ENCODE data around the gene TRPV6.

The TRPV6 gene

GRCh38 chr7:142873871-142874270 lies 11.7 kb downstream of the TRPV6 start:
- no peaks in the 10 kb centered on the region for H3K79me1 ChIP-seq (replicated peaks; ENCODE audit: low read length, poor library complexity, severe bottlenecking)
- H2BK120ac ChIP-seq (ENCODE audit: low read depth, low read length): no peak overlapping the region
- no peak overlapping the region for H3K4me3 ChIP-seq (ENCODE audit: insufficient read depth in 1 of 2, low read depth in 1 of 2, low read length in 2 of 2)
- H3K9me3 ChIP-seq (ENCODE audit: control insufficient read depth, low read length): no peaks in the 10 kb centered on the region
- no peak overlapping the region for H3K4ac ChIP-seq (ENCODE audit: low read depth in 1 of 2, low read length in 2 of 2)
- H3K36me3 ChIP-seq (ENCODE audit: control insufficient read depth in 1 of 2, insufficient read depth in 2 of 2, low read depth in 1 of 2, low read length in 2 of 2): no peaks in the 10 kb centered on the region
- 73% methylated on average over 5 of the region's 5 CpGs for WGBS
- no peak overlapping the region for H2AFZ ChIP-seq (ENCODE audit: low read depth, low read length)
- no peak overlapping the region for H2BK15ac ChIP-seq (ENCODE audit: low read depth, poor library complexity, severe bottlenecking)
- H3K23ac ChIP-seq (ENCODE audit: low read length in 2 of 2): no peak overlapping the region
- H2BK5ac ChIP-seq (ENCODE audit: low read depth, low read length, poor library complexity, severe bottlenecking): no peak overlapping the region
- H3K27me3 ChIP-seq (ENCODE audit: control insufficient read depth in 1 of 2, insufficient read depth in 1 of 2, low read length in 2 of 2): peaks cover 0 to 30% of the 10 kb centered on the region in 2 experiments
- H3K18ac ChIP-seq (ENCODE audit: low read depth in 1 of 2, low read length in 2 of 2): no peak overlapping the region
- no peak overlapping the region for H3K27ac ChIP-seq (ENCODE audit: low read length, poor library complexity, severe bottlenecking)
- no peak for DNase-seq
- no peak overlapping the region for H4K91ac ChIP-seq (ENCODE audit: low read length)
- peaks cover under 1% of the 10 kb centered on the region for H3K4me1 ChIP-seq (ENCODE audit: control insufficient read depth, insufficient read depth, low read depth, low read length)
- no peak overlapping the region for H2BK12ac ChIP-seq (ENCODE audit: low read length in 2 of 2)
- H3K9ac ChIP-seq (ENCODE audit: low read length): no peak overlapping the region
- no peak overlapping the region for H3K4me2 ChIP-seq (ENCODE audit: low read length, poor library complexity, severe bottlenecking)
- no peak overlapping the region for H3K14ac ChIP-seq (ENCODE audit: low read length in 2 of 2)
- H2AK5ac ChIP-seq (ENCODE audit: low read length, severe bottlenecking): no peak overlapping the region
- H4K8ac ChIP-seq (ENCODE audit: low read length): no peak overlapping the region

DNA sequence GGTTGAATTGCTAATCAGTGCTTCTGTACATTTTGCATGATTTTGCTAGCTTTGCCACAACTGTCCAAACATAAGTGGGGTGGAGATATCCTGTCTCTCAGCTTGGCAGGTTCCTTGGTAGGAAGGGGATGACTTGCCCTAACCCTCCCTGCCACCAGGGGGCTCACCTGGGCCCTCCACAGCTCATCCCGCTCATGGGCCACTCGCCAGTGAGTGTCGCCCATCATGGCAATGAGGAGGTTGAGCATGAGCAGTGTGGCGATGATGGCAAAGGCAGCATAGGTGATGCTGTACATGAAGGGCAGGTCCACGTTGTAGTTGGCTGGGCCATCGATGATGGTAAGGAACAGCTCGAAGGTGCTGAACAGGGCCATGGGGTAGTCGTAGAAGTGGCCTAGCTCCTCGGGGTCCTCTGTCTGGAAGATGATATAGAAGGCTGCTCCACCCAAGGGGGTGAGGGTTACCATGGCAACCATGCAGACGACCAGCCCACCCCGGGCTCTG lies 12.2 kb downstream of the TRPV6 start:
- H2BK15ac ChIP-seq (ENCODE audit: low read depth, poor library complexity, severe bottlenecking): no peak overlapping the region
- H2BK5ac ChIP-seq (ENCODE audit: low read depth, low read length, poor library complexity, severe bottlenecking): no peak overlapping the region
- peaks cover 0 to 27% of the 10 kb centered on the region in 2 experiments for H3K27me3 ChIP-seq (ENCODE audit: control insufficient read depth in 1 of 2, insufficient read depth in 1 of 2, low read length in 2 of 2)
- no peaks in the 10 kb centered on the region for H3K36me3 ChIP-seq (ENCODE audit: control insufficient read depth in 1 of 2, insufficient read depth in 2 of 2, low read depth in 1 of 2, low read length in 2 of 2)
- no peak for DNase-seq
- no peak overlapping the region for H3K27ac ChIP-seq (ENCODE audit: low read length, poor library complexity, severe bottlenecking)
- peaks cover 2% of the 10 kb centered on the region for H3K4me1 ChIP-seq (ENCODE audit: control insufficient read depth, insufficient read depth, low read depth, low read length)
- no peak overlapping the region for H3K4me2 ChIP-seq (ENCODE audit: low read length, poor library complexity, severe bottlenecking)
- no peak overlapping the region for H3K18ac ChIP-seq (ENCODE audit: low read depth in 1 of 2, low read length in 2 of 2)
- H3K14ac ChIP-seq (ENCODE audit: low read length in 2 of 2): no peak overlapping the region
- H3K23ac ChIP-seq (ENCODE audit: low read length in 2 of 2): no peak overlapping the region
- no peaks in the 10 kb centered on the region for H3K79me1 ChIP-seq (replicated peaks; ENCODE audit: low read length, poor library complexity, severe bottlenecking)
- 63% methylated on average over 11 of the region's 11 CpGs for WGBS
- H3K4me3 ChIP-seq (ENCODE audit: insufficient read depth in 1 of 2, low read depth in 1 of 2, low read length in 2 of 2): no peak overlapping the region
- no peak overlapping the region for H3K4ac ChIP-seq (ENCODE audit: low read depth in 1 of 2, low read length in 2 of 2)
- no peak overlapping the region for H2BK120ac ChIP-seq (ENCODE audit: low read depth, low read length)
- H3K9ac ChIP-seq (ENCODE audit: low read length): no peak overlapping the region
- no peak overlapping the region for H2AK5ac ChIP-seq (ENCODE audit: low read length, severe bottlenecking)
- H4K91ac ChIP-seq (ENCODE audit: low read length): no peak overlapping the region
- no peak overlapping the region for H2AFZ ChIP-seq (ENCODE audit: low read depth, low read length)
- H3K9me3 ChIP-seq (ENCODE audit: control insufficient read depth, low read length): no peaks in the 10 kb centered on the region
- no peak overlapping the region for H4K8ac ChIP-seq (ENCODE audit: low read length)
- no peak overlapping the region for H2BK12ac ChIP-seq (ENCODE audit: low read length in 2 of 2)

- peaks cover 0 to 16% of the 10 kb centered on the region in 2 experiments for H3K27me3 ChIP-seq (ENCODE audit: control insufficient read depth in 1 of 2, insufficient read depth in 1 of 2, low read length in 2 of 2)
- H2BK5ac ChIP-seq (ENCODE audit: low read depth, low read length, poor library complexity, severe bottlenecking): no peak overlapping the region
- peak overlapping the region; percentile 10 for H2AFZ ChIP-seq (ENCODE audit: low read depth, low read length)
- H2BK120ac ChIP-seq (ENCODE audit: low read depth, low read length): no peak overlapping the region
- H3K79me1 ChIP-seq (replicated peaks; ENCODE audit: low read length, poor library complexity, severe bottlenecking): no peaks in the 10 kb centered on the region
- H2BK12ac ChIP-seq (ENCODE audit: low read length in 2 of 2): no peak overlapping the region
- no peak overlapping the region for H3K18ac ChIP-seq (ENCODE audit: low read depth in 1 of 2, low read length in 2 of 2)
- DNase-seq: no peak
- H3K4me3 ChIP-seq (ENCODE audit: insufficient read depth in 1 of 2, low read depth in 1 of 2, low read length in 2 of 2): no peak overlapping the region
- no peak overlapping the region for H3K9ac ChIP-seq (ENCODE audit: low read length)
- H3K23ac ChIP-seq (ENCODE audit: low read length in 2 of 2): no peak overlapping the region
- H2BK15ac ChIP-seq (ENCODE audit: low read depth, poor library complexity, severe bottlenecking): no peak overlapping the region
- no peak overlapping the region for H3K4me2 ChIP-seq (ENCODE audit: low read length, poor library complexity, severe bottlenecking)
- peaks cover 2% of the 10 kb centered on the region for H3K4me1 ChIP-seq (ENCODE audit: control insufficient read depth, insufficient read depth, low read depth, low read length)
- no peak overlapping the region for H4K8ac ChIP-seq (ENCODE audit: low read length)
- H3K9me3 ChIP-seq (ENCODE audit: control insufficient read depth, low read length): no peaks in the 10 kb centered on the region
- H3K14ac ChIP-seq (ENCODE audit: low read length in 2 of 2): no peak overlapping the region
- H2AK5ac ChIP-seq (ENCODE audit: low read length, severe bottlenecking): no peak overlapping the region
- H4K91ac ChIP-seq (ENCODE audit: low read length): no peak overlapping the region
- no peak overlapping the region for H3K27ac ChIP-seq (ENCODE audit: low read length, poor library complexity, severe bottlenecking)
- no peak overlapping the region for H3K4ac ChIP-seq (ENCODE audit: low read depth in 1 of 2, low read length in 2 of 2)
- WGBS: 91% methylated on average over 14 of the region's 15 CpGs
- H3K36me3 ChIP-seq (ENCODE audit: control insufficient read depth in 1 of 2, insufficient read depth in 2 of 2, low read depth in 1 of 2, low read length in 2 of 2): no peaks in the 10 kb centered on the region
Observed at GRCh38 chr7:142872106-142872675, 13.4 kb downstream of the TRPV6 start.

DNA sequence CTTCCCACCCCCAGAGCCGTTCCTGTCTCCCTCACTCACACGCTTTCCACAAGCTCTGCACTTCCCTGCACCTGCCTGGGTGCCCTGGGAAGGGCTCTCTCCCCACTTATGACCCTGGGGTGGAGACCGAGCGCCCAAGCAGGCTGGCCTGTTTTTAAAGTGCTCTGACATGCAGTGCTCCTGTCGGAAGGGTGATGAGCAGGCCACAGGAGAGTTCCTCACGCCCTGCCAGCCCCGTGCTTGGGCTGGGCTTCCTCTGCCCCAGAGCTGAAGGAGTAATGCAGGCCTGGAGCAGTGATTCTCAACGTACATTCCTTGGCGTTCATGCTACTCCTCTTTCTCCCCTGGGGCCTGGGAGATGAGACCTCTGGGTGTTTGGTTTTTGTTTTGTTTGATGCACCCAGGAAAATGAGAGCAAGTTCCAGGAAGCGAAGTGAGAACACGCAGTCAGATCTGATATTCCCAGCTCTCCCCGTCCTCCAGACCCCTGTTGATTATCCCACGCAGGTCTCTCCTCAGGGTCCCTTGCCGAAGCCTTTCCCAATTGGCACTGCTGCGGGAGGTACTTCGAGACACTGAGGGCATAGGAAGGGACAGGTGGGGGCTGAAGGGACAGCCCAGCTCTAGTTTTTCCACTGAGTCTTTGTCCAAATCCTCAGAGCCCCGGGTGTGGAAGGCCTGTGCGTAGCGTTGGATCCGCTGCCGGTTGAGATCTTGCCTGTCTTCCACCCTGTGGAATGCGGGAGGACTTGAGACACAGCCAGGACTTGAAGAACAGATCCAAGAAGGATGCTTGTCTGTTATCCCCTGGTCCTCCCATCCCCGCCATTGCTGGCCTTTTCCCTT lies 14.1 kb downstream of the TRPV6 start:
- H3K36me3 ChIP-seq (ENCODE audit: control insufficient read depth in 1 of 2, insufficient read depth in 2 of 2, low read depth in 1 of 2, low read length in 2 of 2): no peaks in the 10 kb centered on the region
- no peak overlapping the region for H2BK12ac ChIP-seq (ENCODE audit: low read length in 2 of 2)
- no peak for DNase-seq
- no peak overlapping the region for H3K9ac ChIP-seq (ENCODE audit: low read length)
- no peak overlapping the region for H2AFZ ChIP-seq (ENCODE audit: low read depth, low read length)
- no peak overlapping the region for H3K4ac ChIP-seq (ENCODE audit: low read depth in 1 of 2, low read length in 2 of 2)
- no peaks in the 10 kb centered on the region for H3K79me1 ChIP-seq (replicated peaks; ENCODE audit: low read length, poor library complexity, severe bottlenecking)
- H3K4me2 ChIP-seq (ENCODE audit: low read length, poor library complexity, severe bottlenecking): no peak overlapping the region
- no peak overlapping the region for H3K4me3 ChIP-seq (ENCODE audit: insufficient read depth in 1 of 2, low read depth in 1 of 2, low read length in 2 of 2)
- peaks cover 0 to 9% of the 10 kb centered on the region in 2 experiments for H3K27me3 ChIP-seq (ENCODE audit: control insufficient read depth in 1 of 2, insufficient read depth in 1 of 2, low read length in 2 of 2)
- no peak overlapping the region for H2BK15ac ChIP-seq (ENCODE audit: low read depth, poor library complexity, severe bottlenecking)
- no peak overlapping the region for H2BK120ac ChIP-seq (ENCODE audit: low read depth, low read length)
- peaks cover 2% of the 10 kb centered on the region for H3K4me1 ChIP-seq (ENCODE audit: control insufficient read depth, insufficient read depth, low read depth, low read length)
- H2BK5ac ChIP-seq (ENCODE audit: low read depth, low read length, poor library complexity, severe bottlenecking): no peak overlapping the region
- no peak overlapping the region for H4K91ac ChIP-seq (ENCODE audit: low read length)
- 91% methylated on average over 23 of the region's 23 CpGs for WGBS
- H3K9me3 ChIP-seq (ENCODE audit: control insufficient read depth, low read length): no peaks in the 10 kb centered on the region
- H3K27ac ChIP-seq (ENCODE audit: low read length, poor library complexity, severe bottlenecking): no peak overlapping the region
- H2AK5ac ChIP-seq (ENCODE audit: low read length, severe bottlenecking): no peak overlapping the region
- H3K18ac ChIP-seq (ENCODE audit: low read depth in 1 of 2, low read length in 2 of 2): no peak overlapping the region
- H3K23ac ChIP-seq (ENCODE audit: low read length in 2 of 2): no peak overlapping the region
- no peak overlapping the region for H3K14ac ChIP-seq (ENCODE audit: low read length in 2 of 2)
- H4K8ac ChIP-seq (ENCODE audit: low read length): no peak overlapping the region
